Activated T-helper 1 cell treated with anti-CD3 and anti-CD28 coated beads, Interleukin-12 subunit alpha, Interleukin-12 subunit beta, Interleukin-2, Interleukin-4 antibody, amounts not matched to agents 30 ng/mL and 10 ng/mL and 1 ng/mL, durations not matched to agents 14 hours and 24 hours and 36 hours (primary cell): ENCODE measurements around the gene KIF12. TPM values are rescaled to one million over a fixed set of nuclear protein-coding genes. Genes with fewer than 3 reads are reported as not detected.
"Not testable (repeated sequence)": the region's sequence is repeated elsewhere in the genome, so short reads cannot be mapped to it uniquely, and the experiment has no call there.

Experiments used
- DNase-seq: peaks from one replicate; pipeline ENCODE4 v3.0.0; 2021; ENCODE audit warnings: low spot score
- H3K27ac Mint-ChIP-seq: one replicate; pipeline ENCODE4 v1.8.0; 2021; ENCODE audit warnings: mild to moderate bottlenecking, mixed read lengths
- H3K27me3 Mint-ChIP-seq: one replicate; pipeline ENCODE4 v1.8.0; 2022; ENCODE audit warnings: mild to moderate bottlenecking, moderate library complexity, mixed read lengths; ENCODE audit not compliant: insufficient read depth
- H3K36me3 Mint-ChIP-seq: one replicate; pipeline ENCODE4 v1.8.0; 2021; ENCODE audit warnings: low read depth, mixed read lengths
- H3K4me1 Mint-ChIP-seq: one replicate; pipeline ENCODE4 v1.8.0; 2021; ENCODE audit warnings: low read depth, mixed read lengths
- H3K4me3 Mint-ChIP-seq: one replicate; pipeline ENCODE4 v1.8.0; 2021; ENCODE audit warnings: mild to moderate bottlenecking, moderate library complexity, mixed read lengths
- H3K9me3 Mint-ChIP-seq: one replicate; pipeline ENCODE4 v1.8.0; 2021; ENCODE audit warnings: mixed read lengths
- intact Hi-C: fragments of 100-400 bp; cut with micrococcal nuclease; formaldehyde crosslinking; loops from one replicate; pipeline ENCODE4 v1.15.1; 2024
- total RNA-seq: library from RNA; stranded (reverse); gene quantifications from 2 replicates; pipeline ENCODE4 v1.2.3, GENCODE V29; 2022

The KIF12 gene
- total RNA-seq, 1 donor from 2014 or later, result not detected

GRCh38 chr9:114082763-114083412 lies 16.2 kb downstream of the KIF12 start:
- not testable (repeated sequence) for DNase-seq, H3K9me3 Mint-ChIP-seq, H3K27me3 Mint-ChIP-seq, H3K36me3 Mint-ChIP-seq, H3K27ac Mint-ChIP-seq, H3K4me1 Mint-ChIP-seq, H3K4me3 Mint-ChIP-seq
- intact Hi-C loops, result loop anchor here (1.0 kb wide), 3 partner anchors 72 to 222 kb away; partner anchors contain the start of gene COL27A1

- H3K4me1 Mint-ChIP-seq, result no peaks in the 10 kb centered on the region
- H3K27me3 Mint-ChIP-seq, result no peaks in the 10 kb centered on the region
- H3K9me3 Mint-ChIP-seq, result no peaks in the 10 kb centered on the region
- intact Hi-C loops, result loop anchor here (1.0 kb wide), 3 partner anchors 73 to 223 kb away; partner anchors contain the start of gene COL27A1
- no peak overlapping the region for H3K4me3 Mint-ChIP-seq
- H3K36me3 Mint-ChIP-seq, result no peaks in the 10 kb centered on the region
- no peak overlapping the region for H3K27ac Mint-ChIP-seq
- DNase-seq, result peak; percentile 65
Observed at GRCh38 chr9:114082017-114082762, 16.9 kb downstream of the KIF12 start.

- Mint-ChIP-seq H3K4me1 (no peaks in the 10 kb centered on the region), H3K9me3 (no peaks in the 10 kb centered on the region), H3K27ac (no peak overlapping the region), H3K4me3 (no peak overlapping the region), H3K27me3 (no peaks in the 10 kb centered on the region), H3K36me3 (no peaks in the 10 kb centered on the region)
- DNase-seq, result no peak
- intact Hi-C loops, result loop anchor here (1.0 kb wide), 3 partner anchors 74 to 224 kb away; partner anchors contain the start of gene COL27A1
Observed at GRCh38 chr9:114081441-114082016, 17.6 kb downstream of the KIF12 start.

DNA sequence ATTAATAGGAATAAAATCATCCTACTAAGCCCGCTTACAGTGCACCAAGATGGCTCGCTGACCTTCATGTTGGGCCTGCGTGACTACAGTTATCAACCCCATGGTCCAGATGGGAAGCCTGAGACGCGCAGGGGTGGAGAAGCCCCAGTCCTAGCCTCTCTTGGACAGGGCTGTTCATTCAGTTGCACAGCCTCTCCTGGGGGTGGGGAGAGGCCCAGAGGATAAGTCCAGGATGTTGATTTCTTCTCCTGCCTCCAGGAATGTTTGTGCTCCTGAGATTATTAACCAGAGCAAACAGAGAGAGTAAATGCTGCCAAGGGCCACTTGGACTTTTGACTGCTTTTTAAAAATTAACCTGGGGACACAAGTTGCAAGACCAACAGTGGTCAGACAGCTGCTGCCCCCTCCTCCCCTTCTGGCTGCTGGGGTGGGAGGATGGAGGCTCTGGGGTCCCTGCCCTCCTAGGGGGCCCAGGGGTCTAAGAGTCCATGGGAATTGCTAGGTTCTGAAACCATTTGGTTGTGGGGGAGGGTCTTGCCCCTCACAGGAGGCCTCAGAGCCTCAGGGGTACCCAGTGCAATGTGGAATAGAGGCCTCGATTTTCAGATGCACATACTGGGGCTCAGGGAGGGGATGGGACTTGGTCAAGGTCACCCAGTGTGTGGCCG lies 18.2 kb downstream of the KIF12 start:
- intact Hi-C loops, result no loop called here
- Mint-ChIP-seq H3K9me3 (no peaks in the 10 kb centered on the region), H3K27me3 (no peaks in the 10 kb centered on the region), H3K36me3 (no peaks in the 10 kb centered on the region), H3K4me1 (no peaks in the 10 kb centered on the region), H3K4me3 (no peak overlapping the region), H3K27ac (no peak overlapping the region)
- no peak for DNase-seq

- H3K27me3 Mint-ChIP-seq, result no peaks in the 10 kb centered on the region
- DNase-seq, result no peak
- H3K4me3 Mint-ChIP-seq, result no peak overlapping the region
- no peaks in the 10 kb centered on the region for H3K4me1 Mint-ChIP-seq
- H3K36me3 Mint-ChIP-seq, result no peaks in the 10 kb centered on the region
- intact Hi-C loops, result no loop called here
- H3K27ac Mint-ChIP-seq, result no peak overlapping the region
- H3K9me3 Mint-ChIP-seq, result no peaks in the 10 kb centered on the region
Observed at GRCh38 chr9:114080195-114080772, 18.8 kb downstream of the KIF12 start.

DNA sequence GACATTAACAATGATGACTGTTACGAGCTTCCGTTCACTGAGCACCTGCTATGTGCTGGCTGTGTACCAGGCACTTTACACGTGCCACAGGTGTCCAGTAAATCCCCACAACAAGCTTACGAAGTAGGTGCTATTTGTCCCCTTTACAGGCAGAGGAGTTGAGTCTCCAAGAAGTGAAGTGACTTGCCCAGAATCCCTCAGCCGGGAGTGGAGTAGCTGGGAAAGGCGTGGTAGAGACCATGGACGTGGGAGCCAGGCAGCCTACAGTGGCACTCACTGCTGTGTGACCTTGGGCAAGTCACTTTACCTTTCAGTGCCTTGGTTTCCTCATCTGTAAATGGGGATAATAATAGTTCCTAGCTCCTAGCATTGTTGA lies 20.3 kb downstream of the KIF12 start:
- Mint-ChIP-seq H3K4me1 (no peaks in the 10 kb centered on the region), H3K27me3 (peaks cover 1% of the 10 kb centered on the region)

GRCh38 chr9:114078021-114078780 lies 20.9 kb downstream of the KIF12 start, which contains the start of gene AMBP:
AMBP (minus strand) TSS chr9:114078300; CDS start chr9:114078209, 91 bp downstream.
- DNase-seq, result no peak
- H3K4me3 Mint-ChIP-seq, result no peak within 1 kb of the TSS

More for the DNA sequence above, 20.3 kb downstream of the KIF12 start:
- Mint-ChIP-seq H3K9me3 (no peaks in the 10 kb centered on the region), H3K36me3 (no peaks in the 10 kb centered on the region), H3K27ac (no peak overlapping the region), H3K4me3 (no peak overlapping the region)
- intact Hi-C loops, result no loop called here
- no peak for DNase-seq

DNA sequence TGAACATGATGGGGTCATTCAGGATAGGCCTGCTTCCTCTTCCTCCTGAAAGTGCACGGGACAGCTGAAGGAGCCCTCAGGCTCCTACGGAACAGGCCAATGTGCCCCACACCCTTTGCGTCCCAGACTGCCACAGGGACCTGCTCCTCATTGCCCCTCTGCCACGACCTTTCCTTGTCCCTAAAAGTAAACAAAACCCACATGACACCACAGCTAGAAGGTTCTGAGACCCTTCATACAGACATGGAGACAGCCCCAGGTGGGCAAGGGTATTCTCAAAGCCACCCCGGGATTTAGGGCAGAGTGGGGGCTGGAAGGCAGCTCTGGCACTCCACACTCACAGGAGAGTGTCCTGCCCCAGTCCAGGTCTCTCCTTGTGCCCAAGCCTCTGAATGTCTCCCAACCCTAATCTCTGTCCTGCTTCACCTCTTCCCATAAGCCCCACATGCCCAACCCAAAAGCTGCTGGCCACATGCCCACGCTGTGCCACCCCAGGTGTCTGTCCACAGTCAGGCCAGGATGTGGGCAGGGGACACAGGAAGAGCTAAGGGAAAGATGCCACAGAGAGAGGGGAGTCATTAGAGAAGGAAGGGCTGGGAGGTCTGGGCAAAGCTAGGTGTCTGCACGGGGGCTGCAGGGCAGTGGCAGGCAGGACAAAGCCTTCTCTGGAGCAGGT lies 21.8 kb downstream of the KIF12 start:
- Mint-ChIP-seq H3K9me3 (no peaks in the 10 kb centered on the region), H3K36me3 (no peaks in the 10 kb centered on the region), H3K27ac (no peak overlapping the region), H3K4me1 (no peaks in the 10 kb centered on the region), H3K4me3 (no peak overlapping the region), H3K27me3 (peaks cover 1% of the 10 kb centered on the region)
- DNase-seq, result no peak
- intact Hi-C loops, result no loop called here

More at GRCh38 chr9:114078021-114078780, 20.9 kb downstream of the KIF12 start, which contains the start of gene AMBP:
- intact Hi-C loops, result no loop called here
- H3K36me3 Mint-ChIP-seq, result no peaks in the 10 kb centered on the region
- no peaks in the 10 kb centered on the region for H3K9me3 Mint-ChIP-seq
- peaks cover 1% of the 10 kb centered on the region for H3K27me3 Mint-ChIP-seq
- H3K27ac Mint-ChIP-seq, result no peak within 1 kb of the TSS
- H3K4me1 Mint-ChIP-seq, result no peaks in the 10 kb centered on the region

GRCh38 chr9:114076237-114077161 lies 22.6 kb downstream of the KIF12 start:
- no peaks in the 10 kb centered on the region for H3K4me1 Mint-ChIP-seq
- peaks cover 1% of the 10 kb centered on the region for H3K27me3 Mint-ChIP-seq
- DNase-seq, result no peak
- no peaks in the 10 kb centered on the region for H3K36me3 Mint-ChIP-seq
- no peak overlapping the region for H3K27ac Mint-ChIP-seq
- intact Hi-C loops, result no loop called here
- H3K4me3 Mint-ChIP-seq, result no peak overlapping the region
- H3K9me3 Mint-ChIP-seq, result no peaks in the 10 kb centered on the region

DNA sequence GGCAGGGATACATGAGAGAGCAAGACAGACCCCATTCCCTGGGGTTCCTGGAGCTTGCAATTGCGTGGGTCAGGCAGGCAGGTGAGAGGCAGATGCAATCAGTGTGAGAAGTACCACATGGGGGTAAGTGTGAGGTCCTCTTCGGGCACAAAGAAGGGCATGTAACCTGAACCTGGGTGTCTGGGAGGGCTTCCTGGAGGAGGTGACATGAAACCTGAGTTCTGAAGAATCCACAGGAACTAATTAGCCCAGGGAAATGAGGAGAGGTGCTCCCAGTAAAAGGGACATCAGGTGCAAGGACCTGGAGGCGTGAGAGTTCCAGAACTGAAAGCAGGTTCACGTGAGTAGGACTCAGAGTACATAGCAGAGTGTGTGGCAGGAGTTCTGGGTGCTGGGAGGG lies 23.5 kb downstream of the KIF12 start:
- Mint-ChIP-seq H3K9me3 (no peaks in the 10 kb centered on the region), H3K27me3 (peaks cover 1% of the 10 kb centered on the region), H3K4me1 (no peaks in the 10 kb centered on the region), H3K36me3 (no peaks in the 10 kb centered on the region), H3K4me3 (no peak overlapping the region), H3K27ac (no peak overlapping the region)
- no peak for DNase-seq
- intact Hi-C loops, result no loop called here
